ENCODE measurements around the gene RANBP3. TPM values are rescaled to one million over a fixed set of nuclear protein-coding genes. Genes with fewer than 3 reads are reported as not detected.

Gene RANBP3
- total and polyA plus RNA-seq, 2 of the 8 experiments (the other 6 are each of a cell fraction or from before 2014, with no cell fraction given), result 95.4 to 122 TPM

GRCh38 chr19:6014551-6015135 lies 36.7 kb upstream of the RANBP3 start:
- Histone ChIP-seq H3K27me3 (replicated peaks in 1 of 4; ENCODE audit: control insufficient read depth in 3 of 4, extremely low read depth in 1 of 4, insufficient read depth in 3 of 4, low read length in 3 of 4) (0 out of 7 replicates have a peak, but pooled peaks cover 0 to 2% (median 0%) of the 10 kb centered on the region in 4 experiments), H4K5ac (ENCODE audit: insufficient read length, low read depth, low read length) (no peak overlapping the region), H4K20me1 (replicated peaks in 1 of 2; ENCODE audit: control insufficient read depth in 1 of 2, insufficient read depth in 2 of 2, low read length in 2 of 2) (no peaks in the 10 kb centered on the region), H2AFZ (ENCODE audit: low read length) (no peak overlapping the region), H2BK20ac (ENCODE audit: low read length) (no peak overlapping the region), H2BK5ac (ENCODE audit: low read depth, low read length) (no peak overlapping the region), H3K36me3 (ENCODE audit: control insufficient read depth in 2 of 4, insufficient read depth in 4 of 4, low read length in 3 of 4) (no peaks in the 10 kb centered on the region), H3K4me3 (ENCODE audit: extremely low read depth in 1 of 4, insufficient read depth in 2 of 4, low read depth in 3 of 4, low read length in 4 of 4) (no peak overlapping the region), H2AK5ac (ENCODE audit: low read depth, low read length) (no peak overlapping the region), H3K27ac (ENCODE audit: low read depth, low read length) (no peak overlapping the region), H3K23ac (ENCODE audit: insufficient read length) (no peak overlapping the region), H2BK12ac (ENCODE audit: low read depth, low read length) (no peak overlapping the region), H3K4ac (replicated peaks; ENCODE audit: insufficient read length, low read depth, low read length) (no peak overlapping the region), H2BK15ac (ENCODE audit: low read length) (no peak overlapping the region), H3K9ac (replicated peaks in 1 of 4; ENCODE audit: extremely low read depth in 1 of 4, low read depth in 3 of 4, low read length in 3 of 4) (no peak overlapping the region), H3K23me2 (ENCODE audit: low read depth, low read length) (no peaks in the 10 kb centered on the region), H4K8ac (ENCODE audit: extremely low read depth, insufficient read depth, low read length) (no peak overlapping the region), H4K91ac (replicated peaks; ENCODE audit: insufficient read length, low read length) (no peak overlapping the region), H3K18ac (ENCODE audit: extremely low read depth, low read length) (no peak overlapping the region), H3K4me1 (replicated peaks in 1 of 4; ENCODE audit: control insufficient read depth in 3 of 4, insufficient read depth in 4 of 4, low read length in 3 of 4) (peaks cover 0 to 6% (median 0%) of the 10 kb centered on the region in 4 experiments; a peak in 1 of 7 replicates), H3K4me2 (ENCODE audit: insufficient read depth in 1 of 2, low read depth in 2 of 2, low read length in 2 of 2) (no peak overlapping the region), H3K79me1 (ENCODE audit: low read depth, low read length) (no peaks in the 10 kb centered on the region), H2BK120ac (replicated peaks; ENCODE audit: low read depth, low read length) (no peak overlapping the region), H3K79me2 (ENCODE audit: control insufficient read depth in 1 of 2, insufficient read depth in 2 of 2, low read length in 2 of 2) (no peaks in the 10 kb centered on the region), H3K9me3 (ENCODE audit: insufficient read depth in 2 of 2, low read depth in 1 of 2, low read length in 1 of 2) (no peaks in the 10 kb centered on the region), H3K14ac (ENCODE audit: insufficient read length) (no peak overlapping the region), H3K56ac (replicated peaks; ENCODE audit: insufficient read length, low read depth, low read length) (no peak overlapping the region)
- DNase-seq (ENCODE audit: low read depth in 1 of 2, low spot score in 2 of 2) (no peak), FAIRE-seq (no peak)
- WGBS, 2 experiments (ENCODE audit: extremely low coverage in 1 of 2, insufficient coverage in 1 of 2, insufficient read length in 1 of 2, insufficient replicate concordance in 2 of 2, low coverage in 1 of 2, low lambda C conversion rate in 2 of 2, missing lambda C conversion rate in 1 of 2), result 91% methylated on average over 13 of the region's 13 CpGs; no CpG with 5 or more reads in 1 of the 2 experiments
- CTCF ChIA-PET (ENCODE audit: partially characterized antibody), result interaction anchor here (2.4 to 11.7 kb wide), 4 partner anchors 8 to 66 kb away, joined by 5 to 306 read pairs (median 33); no protein-coding TSS in a partner anchor
- POLR2A ChIA-PET (ENCODE audit: partially characterized antibody), result no interaction called here
- TF ChIP-seq ASH2L (IDR thresholded peaks at IDR 0.05; ENCODE audit: low read length), result no peak
- no peak for TF ChIP-seq BRCA1 (IDR thresholded peaks at IDR 0.05; ENCODE audit: low read depth, low read length)
- TF ChIP-seq TBP (IDR thresholded peaks at IDR 0.05; ENCODE audit: low read depth, low read length), result no peak
- no peak for TF ChIP-seq ATF2 (IDR thresholded peaks at IDR 0.05; ENCODE audit: low read length)
- no peak for TF ChIP-seq HDAC2 (IDR thresholded peaks at IDR 0.05; ENCODE audit: borderline replicate concordance in 1 of 2, low read depth in 2 of 2, low read length in 2 of 2)
- no peak for TF ChIP-seq USF2 (IDR thresholded peaks at IDR 0.05; ENCODE audit: low read length)
- TF ChIP-seq E2F6 (IDR thresholded peaks at IDR 0.05), result no peak
- no peak for TF ChIP-seq MAX (IDR thresholded peaks at IDR 0.05)

Measured in H1 (cell line).